Astrocyte (in vitro differentiated cells and primary cell): ENCODE measurements around the gene CLDN19. TPM values are rescaled to one million over a fixed set of nuclear protein-coding genes. Genes with fewer than 3 reads are reported as not detected.
A peak's percentile ranks its signal among the peaks of the same experiment; 100 is the strongest.
"Not testable (repeated sequence)": the region's sequence is repeated elsewhere in the genome, so short reads cannot be mapped to it uniquely, and the experiment has no call there.

Experiments
- DNase-seq: peaks from one replicate; pipeline ENCODE4 v3.0.0-alpha.2; 2010; ENCODE audit warnings: low read depth
- FAIRE-seq: peaks from 2 replicates; lab custom pipeline; 2011; peaks lifted over from hg19 to GRCh38; lab: Jason Lieb, UNC
- H2AFZ ChIP-seq: 2 replicates; pipeline ENCODE4 v1.6.0; 2012; ENCODE audit warnings: low read depth, low read length, inconsistent platforms
- H3K27ac ChIP-seq: 2 replicates; pipeline ENCODE4 v1.5.1; 2011; ENCODE audit warnings: low read depth, low read length, inconsistent platforms
- H3K27me3 ChIP-seq: 2 replicates; pipeline ENCODE4 v1.6.0; 2011; ENCODE audit warnings: low read length, inconsistent platforms; ENCODE audit not compliant: insufficient read depth
- H3K36me3 ChIP-seq: 2 replicates; pipeline ENCODE4 v1.5.1; 2011; ENCODE audit warnings: low read length, inconsistent platforms; ENCODE audit not compliant: insufficient read depth
- H3K4me1 ChIP-seq: 2 replicates; pipeline ENCODE4 v1.5.1; 2011; ENCODE audit warnings: low read length, inconsistent platforms; ENCODE audit not compliant: insufficient read depth
- H3K4me2 ChIP-seq: 2 replicates; pipeline ENCODE4 v1.6.0; 2012; ENCODE audit warnings: low read length, inconsistent platforms
- H3K4me3 ChIP-seq: 2 replicates; pipeline ENCODE4 v1.5.1; 2011; ENCODE audit warnings: low read depth, mild to moderate bottlenecking, low read length, inconsistent platforms; ENCODE audit not compliant: insufficient read depth
- H3K79me2 ChIP-seq: 2 replicates; pipeline ENCODE4 v1.6.0; 2012; ENCODE audit warnings: mild to moderate bottlenecking, low read length, inconsistent platforms; ENCODE audit not compliant: insufficient read depth
- H3K9ac ChIP-seq: 2 replicates; pipeline ENCODE4 v1.6.0; 2012; ENCODE audit warnings: mild to moderate bottlenecking, low read length, inconsistent platforms
- H3K9me3 ChIP-seq: 2 replicates; pipeline ENCODE4 v1.5.1; 2012; ENCODE audit warnings: low read depth, mild to moderate bottlenecking, low read length, inconsistent platforms; ENCODE audit not compliant: insufficient read depth
- H4K20me1 ChIP-seq: 2 replicates; pipeline ENCODE4 v1.6.0; 2012; ENCODE audit warnings: low read length, inconsistent platforms; ENCODE audit not compliant: insufficient read depth
- H3K27ac Mint-ChIP-seq: one replicate; pipeline ENCODE4 v1.8.0; 2021; ENCODE audit warnings: mild to moderate bottlenecking, mixed read lengths; ENCODE audit not compliant: unreplicated experiment
- H3K27me3 Mint-ChIP-seq: one replicate; pipeline ENCODE4 v1.8.0; 2021; ENCODE audit warnings: low read depth, mixed read lengths; ENCODE audit not compliant: unreplicated experiment
- H3K36me3 Mint-ChIP-seq: one replicate; pipeline ENCODE4 v1.8.0; 2021; ENCODE audit warnings: low read depth, mixed read lengths; ENCODE audit not compliant: unreplicated experiment
- H3K4me1 Mint-ChIP-seq: one replicate; pipeline ENCODE4 v1.8.0; 2021; ENCODE audit warnings: low read depth, mixed read lengths; ENCODE audit not compliant: unreplicated experiment
- H3K4me3 Mint-ChIP-seq: one replicate; pipeline ENCODE4 v1.8.0; 2021; ENCODE audit warnings: mild to moderate bottlenecking, moderate library complexity, mixed read lengths; ENCODE audit not compliant: unreplicated experiment
- H3K9me3 Mint-ChIP-seq: one replicate; pipeline ENCODE4 v1.8.0; 2021; ENCODE audit warnings: mild to moderate bottlenecking, mixed read lengths; ENCODE audit not compliant: unreplicated experiment
- EZH2 ChIP-seq: IDR thresholded peaks from 2 replicates; pipeline ENCODE4 v1.6.1; 2012; ENCODE audit warnings: mild to moderate bottlenecking, low read length, inconsistent platforms; ENCODE audit not compliant: insufficient read depth
- total RNA-seq: library from RNA; stranded (reverse); gene quantifications from 2 replicates; pipeline ENCODE4 v1.2.1, GENCODE V29; 2021
- TF ChIP-seq, protein P1 (sequence below): IDR thresholded peaks from 2 replicates; pipeline ENCODE4 v1.5.1; 2011; ENCODE audit warnings: low read depth, mild to moderate bottlenecking, inconsistent platforms, low read length, moderate library complexity; ENCODE audit not compliant: insufficient read depth

Gene CLDN19
- total RNA-seq, 1 donor from 2014 or later, result 0.11 TPM

DNA sequence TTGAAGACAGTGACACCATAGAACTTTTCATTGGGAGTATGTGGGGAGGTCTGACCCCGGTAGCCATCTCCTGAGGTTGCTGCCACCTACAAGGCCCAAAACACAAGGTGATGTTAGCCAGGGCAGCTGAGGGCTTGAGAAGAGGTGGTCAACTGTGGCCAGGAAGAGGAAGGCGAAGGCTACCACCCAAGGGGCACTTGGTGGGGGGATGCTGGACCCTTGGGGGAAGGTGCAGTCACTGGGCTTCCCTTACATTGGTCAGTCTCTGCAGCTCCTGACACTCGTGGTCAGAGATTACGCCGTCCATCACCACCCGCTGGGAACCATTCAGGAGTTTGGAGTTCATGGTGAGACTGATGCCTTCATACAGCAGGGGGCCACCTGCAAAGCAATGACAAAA lies 12.2 kb upstream of the CLDN19 start:
- TF ChIP-seq EZH2, result no peak
- TF ChIP-seq, protein P1, sequence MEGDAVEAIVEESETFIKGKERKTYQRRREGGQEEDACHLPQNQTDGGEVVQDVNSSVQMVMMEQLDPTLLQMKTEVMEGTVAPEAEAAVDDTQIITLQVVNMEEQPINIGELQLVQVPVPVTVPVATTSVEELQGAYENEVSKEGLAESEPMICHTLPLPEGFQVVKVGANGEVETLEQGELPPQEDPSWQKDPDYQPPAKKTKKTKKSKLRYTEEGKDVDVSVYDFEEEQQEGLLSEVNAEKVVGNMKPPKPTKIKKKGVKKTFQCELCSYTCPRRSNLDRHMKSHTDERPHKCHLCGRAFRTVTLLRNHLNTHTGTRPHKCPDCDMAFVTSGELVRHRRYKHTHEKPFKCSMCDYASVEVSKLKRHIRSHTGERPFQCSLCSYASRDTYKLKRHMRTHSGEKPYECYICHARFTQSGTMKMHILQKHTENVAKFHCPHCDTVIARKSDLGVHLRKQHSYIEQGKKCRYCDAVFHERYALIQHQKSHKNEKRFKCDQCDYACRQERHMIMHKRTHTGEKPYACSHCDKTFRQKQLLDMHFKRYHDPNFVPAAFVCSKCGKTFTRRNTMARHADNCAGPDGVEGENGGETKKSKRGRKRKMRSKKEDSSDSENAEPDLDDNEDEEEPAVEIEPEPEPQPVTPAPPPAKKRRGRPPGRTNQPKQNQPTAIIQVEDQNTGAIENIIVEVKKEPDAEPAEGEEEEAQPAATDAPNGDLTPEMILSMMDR, result no peak
- Histone ChIP-seq H2AFZ (no peak overlapping the region), H3K27ac (no peak overlapping the region), H4K20me1 (peaks cover 84% of the 10 kb centered on the region), H3K27me3 (no peaks in the 10 kb centered on the region), H3K4me1 (no peaks in the 10 kb centered on the region), H3K4me2 (no peak overlapping the region), H3K9ac (no peak overlapping the region), H3K4me3 (no peak overlapping the region), H3K79me2 (no peaks in the 10 kb centered on the region), H3K36me3 (peaks cover 69% of the 10 kb centered on the region), H3K9me3 (no peaks in the 10 kb centered on the region)
- no peak overlapping the region for H3K27ac Mint-ChIP-seq
- H3K36me3 Mint-ChIP-seq, result peaks cover 68% of the 10 kb centered on the region
- H3K4me3 Mint-ChIP-seq, result no peak overlapping the region
- peaks cover 5% of the 10 kb centered on the region for H3K4me1 Mint-ChIP-seq
- no peak for FAIRE-seq
- H3K27me3 Mint-ChIP-seq, result no peaks in the 10 kb centered on the region
- no peak for DNase-seq
- H3K9me3 Mint-ChIP-seq, result peaks cover 2% of the 10 kb centered on the region

- peak; percentile 26 for FAIRE-seq
These were observed 11.6 kb upstream of the CLDN19 start for GRCh38 chr1:42751511-42752070.

DNA sequence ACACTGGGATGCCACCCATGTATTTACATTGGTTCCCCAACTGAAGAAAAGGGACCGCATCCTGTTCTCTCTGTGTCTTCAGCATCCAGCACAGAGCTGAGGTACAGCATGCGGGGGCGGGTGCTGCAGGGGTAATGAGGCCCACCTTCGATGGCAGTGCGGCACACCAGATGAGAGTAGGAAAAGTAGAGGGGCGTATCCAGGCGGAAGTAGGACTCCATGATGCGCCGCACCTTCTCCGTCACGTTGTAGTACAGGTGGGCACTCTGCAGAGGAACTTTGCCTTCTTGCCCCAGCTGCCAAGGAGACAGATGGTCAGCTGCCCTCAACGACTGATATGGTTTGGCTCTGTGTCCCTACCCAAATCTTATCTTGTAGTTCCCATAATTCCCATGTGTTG lies 10.0 kb upstream of the CLDN19 start:
- Mint-ChIP-seq H3K4me3 (no peak overlapping the region), H3K27me3 (no peaks in the 10 kb centered on the region), H3K9me3 (peaks cover 4% of the 10 kb centered on the region), H3K27ac (no peak overlapping the region), H3K4me1 (peaks cover 2% of the 10 kb centered on the region), H3K36me3 (peaks cover 64% of the 10 kb centered on the region)
- Histone ChIP-seq H3K4me3 (no peak overlapping the region), H3K4me1 (no peaks in the 10 kb centered on the region), H3K79me2 (no peaks in the 10 kb centered on the region), H3K27me3 (no peaks in the 10 kb centered on the region), H3K36me3 (peaks cover 53% of the 10 kb centered on the region), H3K4me2 (no peak overlapping the region), H3K9me3 (no peaks in the 10 kb centered on the region), H2AFZ (no peak overlapping the region), H4K20me1 (peaks cover 84% of the 10 kb centered on the region), H3K27ac (no peak overlapping the region), H3K9ac (no peak overlapping the region)
- DNase-seq (no peak), FAIRE-seq (no peak)
- TF ChIP-seq, protein P1, result no peak
- TF ChIP-seq EZH2, result no peak

More at GRCh38 chr1:42751511-42752070, 11.6 kb upstream of the CLDN19 start:
- DNase-seq, H3K27me3 Mint-ChIP-seq, H3K9ac ChIP-seq, H3K9me3 Mint-ChIP-seq, H3K4me3 Mint-ChIP-seq, H3K27ac Mint-ChIP-seq, H3K27me3 ChIP-seq, H3K4me2 ChIP-seq, H2AFZ ChIP-seq, H3K27ac ChIP-seq, H3K4me3 ChIP-seq, H3K4me1 Mint-ChIP-seq, H3K79me2 ChIP-seq, H3K4me1 ChIP-seq, H3K9me3 ChIP-seq: not testable (repeated sequence)
- Histone ChIP-seq H3K36me3 (peaks cover 68% of the 10 kb centered on the region), H4K20me1 (peaks cover 84% of the 10 kb centered on the region)
- peaks cover 69% of the 10 kb centered on the region for H3K36me3 Mint-ChIP-seq
